Activated T-cell treated with anti-CD3 and anti-CD28 coated beads, Interleukin-2, amount 50 U/mL, for 4 hours (primary cell): ENCODE results near the gene VAV2. TPM values are rescaled to one million over a fixed set of nuclear protein-coding genes. Genes with fewer than 3 reads are reported as not detected.
A peak's percentile ranks its signal among the peaks of the same experiment; 100 is the strongest.

Experiments
- ATAC-seq, 2 donors: fragments of 200-7000 bp; cut with Tn5 transposase; one replicate each; pipeline ENCODE4 v1.10.0; 2021
- DNase-seq: peaks from one replicate; pipeline ENCODE4 v3.0.0-alpha.2; 2020
- H3K27me3 Mint-ChIP-seq: one replicate; pipeline ENCODE4 v1.8.0; 2021; ENCODE audit warnings: low read depth, mixed read lengths
- H3K36me3 Mint-ChIP-seq: one replicate; pipeline ENCODE4 v1.8.0; 2022; ENCODE audit warnings: mixed read lengths; ENCODE audit not compliant: insufficient read depth
- H3K4me1 Mint-ChIP-seq: one replicate; pipeline ENCODE4 v1.8.0; 2021; ENCODE audit warnings: low read depth, mixed read lengths
- H3K4me3 Mint-ChIP-seq: one replicate; pipeline ENCODE4 v1.8.0; 2021; ENCODE audit warnings: mild to moderate bottlenecking, moderate library complexity, mixed read lengths
- H3K9me3 Mint-ChIP-seq: one replicate; pipeline ENCODE4 v1.8.0; 2021; ENCODE audit warnings: mixed read lengths
- total RNA-seq, 3 donors: library from RNA; stranded (reverse); gene quantifications; one replicate each; pipeline ENCODE4 v1.2.1, GENCODE V29; 2021

Gene VAV2
- total RNA-seq, 3 donors from 2014 or later, result 2.7 to 3.7 (median 3.2) TPM

GRCh38 chr9:133875131-133875530 lies 117.0 kb downstream of the VAV2 start:
- Mint-ChIP-seq H3K9me3 (no peaks in the 10 kb centered on the region), H3K27me3 (peaks cover 1% of the 10 kb centered on the region), H3K4me3 (no peak overlapping the region), H3K36me3 (no peaks in the 10 kb centered on the region), H3K4me1 (peaks cover 3% of the 10 kb centered on the region)
- no peak for ATAC-seq
- no peak for DNase-seq

DNA sequence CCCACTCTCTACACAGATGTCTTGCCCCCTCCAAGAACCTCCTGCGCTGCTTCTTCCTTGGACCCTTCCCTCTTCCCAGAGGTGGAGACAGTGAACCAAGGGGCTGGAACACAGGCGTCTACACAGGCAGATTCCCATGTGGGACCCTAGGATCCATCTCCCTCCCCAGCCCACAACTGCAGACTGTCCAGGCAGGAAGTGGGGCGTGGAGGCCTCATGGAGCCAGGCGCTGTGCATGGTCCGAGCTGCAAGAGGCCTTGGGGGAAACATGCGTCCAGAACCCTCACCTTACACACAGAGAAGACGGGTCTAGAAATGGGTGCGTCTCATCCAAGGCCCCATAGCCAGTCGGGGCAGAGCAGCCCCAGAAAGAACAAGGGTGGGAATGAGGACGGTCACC lies 117.5 kb downstream of the VAV2 start:
- Mint-ChIP-seq H3K36me3 (peaks cover under 1% of the 10 kb centered on the region), H3K9me3 (no peaks in the 10 kb centered on the region), H3K4me1 (peaks cover 8% of the 10 kb centered on the region), H3K4me3 (no peak overlapping the region), H3K27me3 (peaks cover 6% of the 10 kb centered on the region)
- ATAC-seq (no peak), DNase-seq (no peak)

DNA sequence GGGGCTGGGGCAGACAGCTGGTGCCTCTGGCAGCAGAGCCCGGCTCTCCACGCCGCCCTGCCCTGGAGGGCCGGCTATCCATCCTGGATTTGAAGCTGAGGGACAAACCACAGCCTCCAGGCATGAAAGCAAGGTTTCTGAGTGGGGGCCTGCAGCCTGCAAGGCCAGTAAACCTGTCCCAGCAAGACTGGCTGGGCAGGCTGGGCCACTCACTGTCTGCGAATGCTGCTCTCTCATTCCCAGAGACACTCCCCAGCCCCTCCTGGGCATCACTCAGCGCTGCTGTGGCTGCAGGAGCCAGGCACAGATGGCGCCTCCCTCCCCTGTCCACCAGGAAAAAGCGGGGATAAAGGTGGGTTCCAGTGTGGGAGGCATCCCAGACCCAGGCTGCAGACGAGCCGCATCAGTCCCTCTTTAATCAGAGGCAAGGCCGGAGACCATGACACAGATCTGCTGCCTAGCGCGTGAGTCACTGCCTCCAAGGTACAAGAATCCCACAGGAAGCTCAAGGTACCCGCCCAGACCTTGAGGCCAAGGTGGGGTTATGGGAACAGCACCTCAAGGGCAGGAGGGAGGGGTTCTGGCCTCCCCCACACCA lies 118.0 kb downstream of the VAV2 start:
- no peak overlapping the region for H3K4me3 Mint-ChIP-seq
- no peaks in the 10 kb centered on the region for H3K9me3 Mint-ChIP-seq
- no peak for ATAC-seq
- no peak for DNase-seq
- peaks cover 10% of the 10 kb centered on the region for H3K4me1 Mint-ChIP-seq
- peaks cover 1% of the 10 kb centered on the region for H3K36me3 Mint-ChIP-seq
- H3K27me3 Mint-ChIP-seq, result peaks cover 8% of the 10 kb centered on the region

DNA sequence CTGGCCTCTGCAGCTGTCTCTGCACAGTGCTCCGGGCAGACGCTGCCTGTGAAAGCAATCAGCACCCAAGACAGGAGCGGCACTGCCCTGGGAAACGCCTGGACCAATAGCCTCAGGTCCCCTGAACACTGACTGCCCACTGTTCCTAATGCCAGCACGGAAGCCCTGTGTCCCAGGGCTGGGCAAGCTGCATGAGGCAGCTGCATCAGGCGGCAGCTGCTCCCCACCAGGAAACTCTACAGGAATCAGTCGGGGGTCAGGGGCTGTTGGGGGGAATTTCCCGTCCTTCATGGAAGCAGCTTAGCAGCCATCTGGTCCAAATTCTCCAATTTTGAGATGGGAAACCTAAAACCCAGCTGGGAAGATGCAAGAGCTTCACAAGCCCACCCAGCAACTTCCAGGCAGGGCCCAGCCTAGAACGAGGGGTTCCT lies 118.6 kb downstream of the VAV2 start:
- Mint-ChIP-seq H3K4me3 (no peak overlapping the region), H3K27me3 (peaks cover 8% of the 10 kb centered on the region), H3K9me3 (no peaks in the 10 kb centered on the region), H3K4me1 (peaks cover 10% of the 10 kb centered on the region), H3K36me3 (peaks cover 1% of the 10 kb centered on the region)
- no peak for ATAC-seq
- no peak for DNase-seq

GRCh38 chr9:133873009-133873408 lies 119.1 kb downstream of the VAV2 start:
- peaks cover 8% of the 10 kb centered on the region for H3K27me3 Mint-ChIP-seq
- H3K4me1 Mint-ChIP-seq, result peaks cover 10% of the 10 kb centered on the region
- no peak for ATAC-seq
- no peak overlapping the region for H3K4me3 Mint-ChIP-seq
- DNase-seq, result no peak
- H3K9me3 Mint-ChIP-seq, result no peaks in the 10 kb centered on the region
- peaks cover 1% of the 10 kb centered on the region for H3K36me3 Mint-ChIP-seq

DNA sequence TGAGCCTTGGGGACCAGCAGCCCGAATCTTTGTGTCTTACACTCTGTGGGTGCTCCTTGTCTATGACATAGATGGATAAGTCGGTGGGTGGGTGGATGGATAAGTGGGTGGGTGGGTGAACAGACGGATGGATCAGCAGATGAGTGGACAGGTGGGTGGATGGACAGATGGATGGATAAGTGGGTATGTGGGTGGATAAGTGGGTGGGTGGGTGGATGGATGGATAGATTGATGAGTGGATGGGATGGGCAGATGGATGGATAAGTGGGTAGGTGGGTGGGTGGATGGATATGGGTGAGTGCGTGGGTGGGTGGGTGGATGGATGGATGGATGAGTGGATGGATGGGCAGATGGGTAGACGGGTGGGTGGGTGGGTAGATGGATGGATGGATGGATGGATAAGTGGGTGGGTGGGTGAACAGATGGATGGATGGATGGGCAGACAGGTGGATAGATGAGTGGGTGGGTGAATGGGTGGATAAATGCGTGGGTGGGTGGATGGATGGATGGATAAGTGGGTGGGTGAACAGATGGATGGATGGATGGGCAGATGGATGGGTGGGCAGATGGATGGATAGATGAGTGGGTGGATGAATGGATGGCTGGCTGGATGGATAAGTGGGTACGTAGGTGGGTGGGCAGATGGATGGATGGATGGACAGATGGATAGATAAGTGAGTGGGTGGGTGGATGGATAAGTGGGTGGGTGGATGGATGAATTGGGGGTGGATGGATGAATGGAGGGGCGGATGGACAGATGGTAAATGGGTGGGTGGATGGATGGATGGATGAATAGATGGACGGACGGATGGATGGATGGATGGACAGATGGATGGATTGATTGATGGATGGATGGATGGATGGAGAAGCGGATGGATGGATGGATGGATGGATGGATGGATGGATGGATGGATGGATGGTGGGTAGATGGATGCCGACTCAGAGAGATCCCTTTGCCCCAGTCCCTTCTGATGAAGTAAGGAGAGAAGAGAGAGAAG lies 121.2 kb downstream of the VAV2 start:
- peaks cover 10% of the 10 kb centered on the region for H3K4me1 Mint-ChIP-seq
- DNase-seq, result no peak
- no peak for ATAC-seq
- H3K4me3 Mint-ChIP-seq, result no peak overlapping the region
- H3K9me3 Mint-ChIP-seq, result no peaks in the 10 kb centered on the region
- H3K27me3 Mint-ChIP-seq, result peaks cover 8% of the 10 kb centered on the region
- peaks cover 1% of the 10 kb centered on the region for H3K36me3 Mint-ChIP-seq

DNA sequence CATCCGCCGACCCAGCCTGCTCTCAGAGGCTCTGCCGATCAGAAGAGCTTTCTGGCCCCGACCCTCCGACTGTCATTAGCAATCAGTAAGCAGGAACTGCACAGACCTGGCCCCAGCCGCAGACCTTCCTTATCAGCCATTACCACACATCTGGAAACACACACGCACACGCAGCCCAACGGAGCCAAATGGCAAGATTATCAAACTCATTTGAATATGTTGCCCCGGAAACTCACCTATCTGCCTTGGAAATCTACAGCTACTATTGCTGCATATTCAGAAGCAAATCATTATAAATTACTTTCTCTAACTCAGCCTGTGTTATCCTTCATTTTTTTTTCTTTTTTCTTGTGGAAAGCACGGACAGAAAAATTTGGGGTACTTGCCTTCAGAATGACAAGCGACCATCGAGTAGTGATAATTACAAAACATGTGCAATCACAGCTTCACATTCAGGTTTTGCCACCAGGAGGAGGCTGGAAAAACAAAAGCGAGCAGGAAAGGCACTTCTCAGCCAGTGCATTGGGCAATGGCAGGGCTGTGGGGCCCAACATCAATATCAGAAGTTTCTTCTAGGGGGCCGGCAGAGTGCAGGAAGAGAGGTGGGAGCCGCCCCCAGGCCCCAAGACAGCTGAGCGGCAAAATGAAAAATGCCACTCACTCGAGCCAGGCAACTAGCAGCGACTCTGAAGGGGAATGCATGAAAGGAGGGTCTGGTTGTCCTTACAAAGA lies 122.3 kb downstream of the VAV2 start:
- peaks cover 3% of the 10 kb centered on the region for H3K36me3 Mint-ChIP-seq
- peaks cover 8% of the 10 kb centered on the region for H3K27me3 Mint-ChIP-seq
- DNase-seq (no peak), ATAC-seq (peak in 1 of 2 donors; percentile 79)
- no peak overlapping the region for H3K4me3 Mint-ChIP-seq
- peaks cover 8% of the 10 kb centered on the region for H3K9me3 Mint-ChIP-seq
- peaks cover 10% of the 10 kb centered on the region for H3K4me1 Mint-ChIP-seq

DNA sequence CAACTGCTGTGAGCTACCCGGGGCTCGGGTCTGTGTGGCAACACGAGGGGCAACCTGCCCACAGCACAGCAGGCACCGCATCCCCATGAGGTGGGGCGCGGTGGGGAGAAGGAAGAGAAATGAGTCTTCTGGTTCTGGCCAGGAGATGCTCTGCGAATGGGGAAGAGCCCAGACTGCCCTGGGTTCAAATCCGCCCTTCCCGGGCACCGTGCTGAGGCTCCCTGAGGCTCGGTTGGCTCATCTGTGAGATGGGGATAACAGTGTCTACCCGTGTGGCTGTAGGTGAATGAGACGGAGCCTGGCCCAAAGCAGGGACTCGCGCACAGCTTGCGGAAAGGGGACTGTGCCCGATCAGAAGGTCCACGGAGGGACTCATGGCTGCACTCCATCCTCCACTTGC lies 123.9 kb downstream of the VAV2 start:
- DNase-seq, result no peak
- Mint-ChIP-seq H3K4me1 (peaks cover 10% of the 10 kb centered on the region), H3K36me3 (peaks cover 3% of the 10 kb centered on the region), H3K4me3 (no peak overlapping the region), H3K9me3 (peaks cover 9% of the 10 kb centered on the region), H3K27me3 (peaks cover 11% of the 10 kb centered on the region)
- ATAC-seq, result no peak

GRCh38 chr9:133866946-133867345 lies 125.2 kb downstream of the VAV2 start:
- Mint-ChIP-seq H3K36me3 (peaks cover 3% of the 10 kb centered on the region), H3K4me3 (no peak overlapping the region), H3K27me3 (peaks cover 13% of the 10 kb centered on the region), H3K4me1 (peaks cover 10% of the 10 kb centered on the region), H3K9me3 (peaks cover 9% of the 10 kb centered on the region)
- ATAC-seq, result no peak
- DNase-seq, result no peak

DNA sequence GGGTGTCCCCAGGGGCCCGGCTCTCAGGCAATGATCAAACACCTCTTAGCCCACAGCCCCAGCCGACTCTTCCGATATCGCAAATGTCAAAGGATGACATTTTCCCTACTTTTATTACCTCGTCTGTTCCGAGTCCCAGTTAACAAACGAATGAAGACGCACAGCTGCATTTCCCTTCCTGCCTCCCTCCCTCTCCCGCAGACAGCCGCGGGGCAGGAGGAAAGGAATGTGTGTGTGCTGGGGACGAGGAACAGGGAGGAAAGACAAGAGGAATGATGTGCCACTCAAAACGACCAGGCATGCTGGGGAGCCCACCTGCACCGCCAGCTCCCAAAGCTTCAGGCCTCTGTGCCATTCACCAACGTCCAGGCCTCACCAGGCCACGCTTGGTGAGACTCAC lies 128.1 kb downstream of the VAV2 start:
- Mint-ChIP-seq H3K4me3 (no peak overlapping the region), H3K36me3 (peaks cover 2% of the 10 kb centered on the region), H3K27me3 (peaks cover 5% of the 10 kb centered on the region), H3K9me3 (peaks cover 9% of the 10 kb centered on the region), H3K4me1 (no peaks in the 10 kb centered on the region)
- no peak for ATAC-seq
- no peak for DNase-seq

- no peak overlapping the region for H3K4me3 Mint-ChIP-seq
- H3K9me3 Mint-ChIP-seq, result peaks cover 9% of the 10 kb centered on the region
- no peak for DNase-seq
- H3K27me3 Mint-ChIP-seq, result peaks cover 5% of the 10 kb centered on the region
- no peaks in the 10 kb centered on the region for H3K4me1 Mint-ChIP-seq
- H3K36me3 Mint-ChIP-seq, result peaks cover 2% of the 10 kb centered on the region
- no peak for ATAC-seq
Observed at GRCh38 chr9:133863257-133863592, 128.9 kb downstream of the VAV2 start.

GRCh38 chr9:133862585-133863256 lies 129.4 kb downstream of the VAV2 start:
- no peak overlapping the region for H3K4me3 Mint-ChIP-seq
- no peaks in the 10 kb centered on the region for H3K4me1 Mint-ChIP-seq
- DNase-seq (no peak), ATAC-seq (no peak)
- H3K27me3 Mint-ChIP-seq, result peaks cover 5% of the 10 kb centered on the region
- peaks cover 9% of the 10 kb centered on the region for H3K9me3 Mint-ChIP-seq
- peaks cover 2% of the 10 kb centered on the region for H3K36me3 Mint-ChIP-seq

DNA sequence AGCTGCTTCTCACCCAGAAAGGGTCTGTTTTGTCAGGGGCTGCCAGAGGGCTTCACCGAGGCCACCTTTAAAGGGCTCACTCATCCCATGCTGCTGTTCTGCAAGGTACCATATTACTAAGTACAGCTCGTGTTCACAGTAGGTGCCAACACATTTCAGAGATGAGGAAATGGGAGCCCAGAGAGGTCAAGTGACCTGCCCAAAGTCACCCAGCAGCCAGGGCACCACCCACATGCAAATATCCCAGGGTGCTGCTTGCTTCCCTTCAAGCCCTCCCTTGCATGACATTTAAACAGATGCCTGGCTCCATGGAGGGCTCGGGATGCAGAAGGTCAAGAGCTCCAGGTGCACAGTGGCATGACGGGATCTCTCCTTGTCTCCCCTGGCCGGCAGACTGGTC lies 130.4 kb downstream of the VAV2 start:
- peaks cover 9% of the 10 kb centered on the region for H3K9me3 Mint-ChIP-seq
- H3K27me3 Mint-ChIP-seq, result peaks cover 5% of the 10 kb centered on the region
- H3K36me3 Mint-ChIP-seq, result peaks cover 2% of the 10 kb centered on the region
- H3K4me1 Mint-ChIP-seq, result no peaks in the 10 kb centered on the region
- no peak overlapping the region for H3K4me3 Mint-ChIP-seq
- ATAC-seq (no peak), DNase-seq (no peak)

DNA sequence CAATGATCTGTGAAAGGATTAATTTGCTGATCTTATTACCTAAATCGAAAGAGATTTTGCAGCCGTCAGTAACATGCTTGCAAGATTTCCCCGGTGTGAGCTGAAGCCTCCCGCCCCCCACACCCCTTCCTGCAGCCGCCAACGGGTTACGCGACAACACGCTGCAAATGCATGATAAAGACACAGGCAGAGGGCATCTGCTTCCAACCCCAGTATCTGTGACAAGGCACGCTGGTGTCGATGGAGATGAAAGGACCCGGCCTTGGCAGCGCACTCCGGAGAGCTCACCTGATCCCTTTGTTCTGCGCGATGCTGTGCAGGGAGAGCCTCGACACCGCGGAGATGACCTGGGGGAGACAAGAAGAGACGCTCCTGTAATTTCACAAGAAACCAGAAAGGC lies 131.0 kb downstream of the VAV2 start:
- H3K4me3 Mint-ChIP-seq, result no peak overlapping the region
- peaks cover 9% of the 10 kb centered on the region for H3K9me3 Mint-ChIP-seq
- H3K27me3 Mint-ChIP-seq, result peaks cover 5% of the 10 kb centered on the region
- DNase-seq, result no peak
- ATAC-seq, result no peak
- H3K36me3 Mint-ChIP-seq, result peaks cover 2% of the 10 kb centered on the region
- H3K4me1 Mint-ChIP-seq, result no peaks in the 10 kb centered on the region
